Lower lobe of right lung (tissue), 2 donors: ENCODE results near the gene ARL6IP1. TPM values are rescaled to one million over a fixed set of nuclear protein-coding genes. Genes with fewer than 3 reads are reported as not detected.

Source experiments
- ATAC-seq, 2 donors: fragments of 200-7000 bp; cut with Tn5 transposase; one replicate each; pipeline ENCODE4 v1.9.1; 2020 to 2022; ENCODE audit warnings: mild to moderate bottlenecking in 2 of 2, moderate library complexity in 2 of 2
- DNase-seq: peaks from one replicate; pipeline ENCODE4 v3.0.0-alpha.2; 2020
- H3K27ac ChIP-seq: fragments of 200-600 bp; one replicate; pipeline ENCODE4 v1.8.0; 2022
- H3K27me3 ChIP-seq: fragments of 200-600 bp; one replicate; pipeline ENCODE4 v1.8.0; 2022; ENCODE audit warnings: low read depth
- H3K36me3 ChIP-seq: fragments of 200-600 bp; one replicate; pipeline ENCODE4 v1.8.0; 2022; ENCODE audit warnings: mild to moderate bottlenecking
- H3K4me1 ChIP-seq: fragments of 200-600 bp; one replicate; pipeline ENCODE4 v1.8.0; 2022
- H3K4me3 ChIP-seq: fragments of 200-600 bp; one replicate; pipeline ENCODE4 v1.8.0; 2022; ENCODE audit warnings: mild to moderate bottlenecking
- H3K9me3 ChIP-seq: fragments of 200-600 bp; one replicate; pipeline ENCODE4 v1.8.0; 2022
- CTCF ChIP-seq: fragments of 200-600 bp; IDR thresholded peaks from one replicate; pipeline ENCODE4 v1.8.0; 2022; ENCODE audit warnings: antibody characterized with exemption, mild to moderate bottlenecking
- intact Hi-C: fragments of 100-400 bp; cut with DNase I; formaldehyde crosslinking; loops from one replicate; pipeline ENCODE4 v1.11.0; 2022
- long read RNA-seq: library from polyadenylated mRNA; unstranded; transcript quantifications from one replicate; pipeline ENCODE4 v2.0.0, GENCODE V29; 2021
- total RNA-seq: library from RNA; stranded (reverse); fragmentation: NEBNext Ultra II Directional; extraction: Animal tissue kit (Norgen Biotek cat#: 25700); gene quantifications from one replicate; pipeline ENCODE4 v1.2.1, GENCODE V29; 2021
- donor health status: DM: no; HTN: yes; CAD: no; lungs with severe emphysema.

The ARL6IP1 gene
- total RNA-seq, result 130 TPM
- long read RNA-seq, transcript ARL6IP1-201 (6 exons, 2,409 nt), result major isoform, 475 of 510 reads
- long read RNA-seq, partial matches to known transcripts, result 31 of 510 reads
- long read RNA-seq, other reads (novel, unspliced or antisense), result 3 of 510 reads

GRCh38 chr16:18801145-18801972 lies at the start of gene ARL6IP1:
Gene ARL6IP1 (minus strand): TSS chr16:18801549. CDS start chr16:18801466, 83 bp downstream.
- ATAC-seq, result peak; percentile 99
- no peaks in the 10 kb centered on the region for H3K27me3 ChIP-seq
- intact Hi-C loops, result no loop called here

GRCh38 chr16:18846416-18846815 lies 45.1 kb upstream of the ARL6IP1 start:
- Histone ChIP-seq H3K27me3 (no peaks in the 10 kb centered on the region), H3K9me3 (no peaks in the 10 kb centered on the region), H3K27ac (no peak overlapping the region), H3K4me3 (no peak overlapping the region), H3K36me3 (peaks cover 96% of the 10 kb centered on the region), H3K4me1 (no peaks in the 10 kb centered on the region)
- ATAC-seq (no peak), DNase-seq (no peak)
- intact Hi-C loops, result no loop called here
- TF ChIP-seq CTCF, result no peak

More at GRCh38 chr16:18801145-18801972, at the start of gene ARL6IP1:
- peak; percentile 93 for TF ChIP-seq CTCF
- peak; percentile 100 for DNase-seq
- Histone ChIP-seq H3K27ac (peak within 1 kb of the TSS; percentile 90), H3K36me3 (peaks cover 17% of the 10 kb centered on the region), H3K4me1 (peaks cover 49% of the 10 kb centered on the region), H3K9me3 (no peaks in the 10 kb centered on the region), H3K4me3 (peak within 1 kb of the TSS; percentile 94)

GRCh38 chr16:18842565-18842964 lies 41.2 kb upstream of the ARL6IP1 start:
- no peak for TF ChIP-seq CTCF
- Histone ChIP-seq H3K4me3 (no peak overlapping the region), H3K27me3 (no peaks in the 10 kb centered on the region), H3K9me3 (no peaks in the 10 kb centered on the region), H3K36me3 (peaks cover 96% of the 10 kb centered on the region), H3K4me1 (no peaks in the 10 kb centered on the region), H3K27ac (no peak overlapping the region)
- DNase-seq (no peak), ATAC-seq (no peak)
- intact Hi-C loops, result no loop called here

GRCh38 chr16:18841833-18842525 lies 40.6 kb upstream of the ARL6IP1 start:
- ATAC-seq, result peak in 1 of 2 donors; percentile 36

More at GRCh38 chr16:18841833-18842525, 40.6 kb upstream of the ARL6IP1 start:
- Histone ChIP-seq H3K4me1 (no peaks in the 10 kb centered on the region), H3K4me3 (no peak overlapping the region), H3K27ac (no peak overlapping the region), H3K27me3 (no peaks in the 10 kb centered on the region), H3K9me3 (no peaks in the 10 kb centered on the region), H3K36me3 (peaks cover 96% of the 10 kb centered on the region)
- TF ChIP-seq CTCF, result no peak
- intact Hi-C loops, result no loop called here
- DNase-seq, result no peak
